Prostate gland (tissue), 2 donors: ENCODE data around the gene ABCB8.

ENCODE experiments used
- POLR2A ChIP-seq: fragments of 450-650 bp; IDR thresholded peaks from one replicate; pipeline ENCODE4 v1.6.1; 2016; ENCODE audit warnings: antibody characterized with exemption, mild to moderate bottlenecking
- POLR2AphosphoS5 ChIP-seq: sonication (generic); formaldehyde crosslinking; IDR thresholded peaks from one replicate; pipeline ENCODE4 v1.6.1; 2017; ENCODE audit warnings: antibody characterized with exemption
- TF ChIP-seq, protein P1 (sequence below), 4 experiments: fragments of 200-600 bp in 2 of 4; fragments of 450-650 bp in 2 of 4; sonication (generic) in 2 of 4; IDR thresholded peaks; 1 replicate in 3 of 4; 2 replicates in 1 of 4; pipeline ENCODE4 v1.5.1; 2016 to 2019; ENCODE audit warnings: antibody characterized with exemption in 4 of 4, mild to moderate bottlenecking in 2 of 4, moderate library complexity in 2 of 4

DNA sequence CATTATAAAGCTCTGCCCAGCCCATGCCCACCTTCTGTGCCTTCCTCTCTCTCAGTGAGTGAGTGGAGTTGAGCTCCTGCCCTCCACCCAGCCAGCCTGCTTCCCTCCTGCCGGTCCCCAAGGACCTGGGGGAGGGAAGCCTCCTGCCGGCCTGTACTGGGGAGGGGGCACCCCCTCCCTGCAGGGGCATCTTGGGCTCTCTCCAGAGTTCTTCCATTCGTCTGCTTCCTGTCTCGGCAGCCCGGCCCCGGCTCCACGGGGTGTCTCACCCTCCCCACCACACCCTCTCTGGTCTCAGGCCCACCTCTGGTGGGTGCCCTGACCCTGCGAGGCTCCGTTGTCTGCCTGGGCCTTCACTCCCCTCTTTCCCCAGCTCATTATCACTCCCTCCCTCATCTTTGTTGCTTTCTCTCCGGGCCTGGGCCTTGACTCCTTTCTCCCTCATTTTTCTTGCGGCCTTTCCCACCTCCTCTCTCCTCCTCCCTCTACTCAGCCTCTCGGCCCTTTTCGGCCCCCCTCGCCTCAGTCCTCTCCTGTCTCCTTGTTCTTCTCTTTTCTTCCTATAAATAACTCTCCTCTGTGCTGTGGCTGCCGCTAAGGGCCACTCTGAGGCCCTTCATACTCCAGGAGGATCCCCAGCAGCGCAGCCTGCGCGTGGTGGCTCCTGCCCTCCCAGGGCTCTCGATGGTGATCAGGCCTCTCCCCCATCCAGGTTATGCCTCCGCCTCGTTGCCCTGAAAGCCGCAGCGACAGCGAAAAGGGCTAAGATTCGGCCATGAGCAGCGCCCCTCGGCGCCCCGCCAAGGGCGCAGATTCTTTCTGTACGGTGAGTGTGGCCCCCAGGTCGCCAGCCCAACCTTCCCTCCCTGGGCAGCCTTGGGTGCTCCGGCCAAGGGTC lies 33.2 kb downstream of the ABCB8 start:
- no peak for TF ChIP-seq POLR2A
- TF ChIP-seq, protein P1, sequence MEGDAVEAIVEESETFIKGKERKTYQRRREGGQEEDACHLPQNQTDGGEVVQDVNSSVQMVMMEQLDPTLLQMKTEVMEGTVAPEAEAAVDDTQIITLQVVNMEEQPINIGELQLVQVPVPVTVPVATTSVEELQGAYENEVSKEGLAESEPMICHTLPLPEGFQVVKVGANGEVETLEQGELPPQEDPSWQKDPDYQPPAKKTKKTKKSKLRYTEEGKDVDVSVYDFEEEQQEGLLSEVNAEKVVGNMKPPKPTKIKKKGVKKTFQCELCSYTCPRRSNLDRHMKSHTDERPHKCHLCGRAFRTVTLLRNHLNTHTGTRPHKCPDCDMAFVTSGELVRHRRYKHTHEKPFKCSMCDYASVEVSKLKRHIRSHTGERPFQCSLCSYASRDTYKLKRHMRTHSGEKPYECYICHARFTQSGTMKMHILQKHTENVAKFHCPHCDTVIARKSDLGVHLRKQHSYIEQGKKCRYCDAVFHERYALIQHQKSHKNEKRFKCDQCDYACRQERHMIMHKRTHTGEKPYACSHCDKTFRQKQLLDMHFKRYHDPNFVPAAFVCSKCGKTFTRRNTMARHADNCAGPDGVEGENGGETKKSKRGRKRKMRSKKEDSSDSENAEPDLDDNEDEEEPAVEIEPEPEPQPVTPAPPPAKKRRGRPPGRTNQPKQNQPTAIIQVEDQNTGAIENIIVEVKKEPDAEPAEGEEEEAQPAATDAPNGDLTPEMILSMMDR (IDR thresholded peaks at IDR 0.05): no peak
- TF ChIP-seq POLR2AphosphoS5: no peak
